SU-DHL-6 (cell line): ENCODE results near the gene KRT79.

Experiments used
- H2AFZ ChIP-seq: fragments of 200-600 bp; sonication (generic); 2 replicates; pipeline ENCODE4 v1.6.1; 2014; ENCODE audit warnings: low read depth, mild to moderate bottlenecking, moderate library complexity, mixed read lengths, antibody characterized with exemption, low read length; ENCODE audit not compliant: severe bottlenecking
- H3F3A ChIP-seq: fragments of 200-600 bp; shearing (Covaris generic); 2 replicates; pipeline ENCODE4 v1.6.0; 2016; ENCODE audit warnings: antibody characterized with exemption, mild to moderate bottlenecking; ENCODE audit not compliant: insufficient read depth
- H3K27ac ChIP-seq: fragments of 200-600 bp; sonication (generic); 2 replicates; pipeline ENCODE4 v1.5.1; 2016; ENCODE audit warnings: low read depth, mild to moderate bottlenecking, low read length, moderate library complexity, mixed read lengths
- H3K27me3 ChIP-seq: fragments of 200-600 bp; sonication (generic), shearing (Covaris generic); 2 replicates; pipeline ENCODE4 v1.6.0; 2014; ENCODE audit warnings: mild to moderate bottlenecking, low read length
- H3K36me3 ChIP-seq: fragments of 200-600 bp; sonication (generic); 2 replicates; pipeline ENCODE4 v1.6.1; 2014; ENCODE audit warnings: mild to moderate bottlenecking, low read length, mixed read lengths
- H3K4me2 ChIP-seq: fragments of 300-600, 200-600 bp; shearing (Covaris generic), sonication (generic); 2 replicates; pipeline ENCODE4 v1.6.0; 2014; ENCODE audit warnings: low read length, low read depth, mild to moderate bottlenecking; ENCODE audit not compliant: poor library complexity, severe bottlenecking
- H3K4me3 ChIP-seq: fragments of 200-600 bp; sonication (generic); 2 replicates; pipeline ENCODE4 v1.5.1; 2014; ENCODE audit warnings: antibody characterized with exemption, low read length, mild to moderate bottlenecking, mixed read lengths; ENCODE audit not compliant: insufficient read depth, poor library complexity, severe bottlenecking
- H3K79me2 ChIP-seq: fragments of 200-600 bp; sonication (generic); 2 replicates; pipeline ENCODE4 v1.6.1; 2014; ENCODE audit warnings: mild to moderate bottlenecking, low read length, moderate library complexity; ENCODE audit not compliant: insufficient read depth
- H3K9ac ChIP-seq: fragments of 200-600 bp; sonication (generic); 2 replicates; pipeline ENCODE4 v1.7.0; 2014; ENCODE audit warnings: mild to moderate bottlenecking, low read length
- H3K9me2 ChIP-seq: fragments of 200-600 bp; sonication (generic); replicated peaks from 2 replicates; pipeline ENCODE4 v1.6.1; 2014; ENCODE audit warnings: low read length; ENCODE audit not compliant: insufficient read depth
- H3K9me3 ChIP-seq: fragments of 200-600 bp; sonication (generic); 2 replicates; pipeline ENCODE4 v1.6.1; 2014; ENCODE audit warnings: low read length, mixed read lengths; ENCODE audit not compliant: insufficient read depth
- H4K20me1 ChIP-seq: fragments of 200-600 bp; sonication (generic); 2 replicates; pipeline ENCODE4 v1.6.1; 2014; ENCODE audit warnings: low read depth, mild to moderate bottlenecking, antibody characterized with exemption, low read length, moderate library complexity, mixed read lengths
- CTCF ChIP-seq: fragments of 200-600 bp; sonication (generic); IDR thresholded peaks from one replicate; pipeline ENCODE4 v1.5.1; 2017; ENCODE audit warnings: antibody characterized with exemption, mild to moderate bottlenecking, low read length, moderate library complexity; ENCODE audit not compliant: insufficient read depth, poor library complexity, severe bottlenecking
- EZH2phosphoT487 ChIP-seq: fragments of 200-600 bp; sonication (generic), shearing (Covaris generic); conservative IDR thresholded peaks from 2 replicates; pipeline ENCODE4 v1.6.1; 2018; ENCODE audit warnings: mild to moderate bottlenecking, antibody characterized with exemption, low read length, moderate library complexity, mixed read lengths

Gene KRT79

GRCh38 chr12:52824741-52825410, 9.2 kb downstream of the KRT79 start:
- no peaks in the 10 kb centered on the region for H3F3A ChIP-seq

DNA sequence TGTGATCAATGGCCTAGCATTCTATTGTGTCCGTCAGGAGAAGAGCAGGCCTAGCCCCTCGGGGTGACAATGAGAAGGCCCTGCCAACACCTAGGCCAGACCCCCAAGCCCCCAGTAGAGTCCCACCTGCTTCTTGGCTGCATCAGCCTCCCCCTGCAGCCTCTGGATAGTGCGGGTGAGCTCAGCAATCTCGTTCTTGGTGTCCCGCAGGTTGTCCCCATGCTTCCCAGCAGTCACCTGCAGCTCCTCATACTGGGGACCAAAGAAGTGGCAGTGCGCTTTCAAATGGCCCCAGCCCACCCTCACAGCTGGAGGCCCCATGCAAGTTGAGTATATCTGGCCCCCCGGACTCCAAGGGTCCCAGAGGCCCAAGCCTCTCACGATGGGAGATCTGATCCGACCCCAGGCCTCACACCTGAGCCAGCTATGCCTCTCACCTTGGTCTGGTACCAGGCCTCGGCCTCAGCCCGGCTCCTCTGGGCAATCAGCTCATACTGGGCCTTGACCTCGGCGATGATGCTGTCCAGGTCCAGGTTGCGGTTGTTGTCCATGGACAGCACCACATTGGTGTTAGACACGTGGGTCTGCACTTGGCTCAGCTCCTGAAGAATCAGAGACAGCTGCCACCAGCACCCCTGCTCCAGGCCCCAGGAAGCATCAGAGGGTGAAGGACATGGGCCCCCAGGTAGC, 10.2 kb downstream of the KRT79 start:
- Histone ChIP-seq H3K4me2 (no peak overlapping the region), H3K9me3 (no peaks in the 10 kb centered on the region), H3K27me3 (0 out of 2 replicates have a peak, but pooled peaks cover 4% of the 10 kb centered on the region), H3K79me2 (no peaks in the 10 kb centered on the region), H3K9me2 (no peaks in the 10 kb centered on the region), H3K36me3 (no peaks in the 10 kb centered on the region), H3F3A (no peaks in the 10 kb centered on the region), H3K4me3 (no peak overlapping the region), H2AFZ (no peak overlapping the region), H3K27ac (no peak overlapping the region), H3K9ac (no peak overlapping the region), H4K20me1 (no peaks in the 10 kb centered on the region)
- no peak for TF ChIP-seq CTCF
- no peak for TF ChIP-seq EZH2phosphoT487

More at GRCh38 chr12:52824741-52825410, 9.2 kb downstream of the KRT79 start:
- Histone ChIP-seq H3K4me2 (no peak overlapping the region), H3K79me2 (no peaks in the 10 kb centered on the region), H2AFZ (no peak overlapping the region), H3K9ac (no peak overlapping the region), H3K4me3 (no peak overlapping the region), H3K9me3 (no peaks in the 10 kb centered on the region), H3K27ac (no peak overlapping the region), H3K9me2 (no peaks in the 10 kb centered on the region), H3K36me3 (no peaks in the 10 kb centered on the region), H4K20me1 (no peaks in the 10 kb centered on the region), H3K27me3 (0 out of 2 replicates have a peak, but pooled peaks cover 4% of the 10 kb centered on the region)
- TF ChIP-seq CTCF (no peak), EZH2phosphoT487 (no peak)

- no peak overlapping the region for H2AFZ ChIP-seq
Observed at GRCh38 chr12:52822771-52823510, 11.2 kb downstream of the KRT79 start.

More at GRCh38 chr12:52822771-52823510, 11.2 kb downstream of the KRT79 start:
- Histone ChIP-seq H3K4me2 (no peak overlapping the region), H3K27me3 (0 out of 2 replicates have a peak, but pooled peaks cover 4% of the 10 kb centered on the region), H4K20me1 (no peaks in the 10 kb centered on the region), H3K79me2 (no peaks in the 10 kb centered on the region), H3F3A (no peaks in the 10 kb centered on the region), H3K4me3 (no peak overlapping the region), H3K27ac (no peak overlapping the region), H3K9me2 (no peaks in the 10 kb centered on the region), H3K36me3 (no peaks in the 10 kb centered on the region), H3K9ac (no peak overlapping the region), H3K9me3 (no peaks in the 10 kb centered on the region)
- no peak for TF ChIP-seq CTCF
- no peak for TF ChIP-seq EZH2phosphoT487
